ENCODE results near the gene ISCU.
"Not testable (repeated sequence)": the region's sequence is repeated elsewhere in the genome, so short reads cannot be mapped to it uniquely, and the experiment has no call there.

The ISCU gene

DNA sequence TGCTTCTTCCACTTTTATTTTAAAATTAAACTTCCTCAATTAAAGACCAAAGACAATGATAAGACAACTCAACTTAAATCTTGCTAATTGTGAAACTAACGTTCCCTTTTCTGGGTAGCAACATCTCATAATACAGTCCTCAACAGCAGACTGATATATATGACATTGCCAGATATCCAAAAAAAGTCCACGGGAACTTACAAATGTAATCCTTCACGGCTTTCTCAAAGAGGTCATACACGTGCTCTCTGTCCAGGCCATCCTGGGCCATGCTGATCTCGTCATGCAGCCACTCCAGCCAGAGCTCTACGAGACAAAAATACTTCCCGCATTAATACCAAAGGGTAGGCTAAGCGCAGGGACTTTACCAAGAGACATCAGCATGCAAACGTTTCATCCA is 14.7 kb upstream of the ISCU start:
- no peak for DNase-seq

DNA sequence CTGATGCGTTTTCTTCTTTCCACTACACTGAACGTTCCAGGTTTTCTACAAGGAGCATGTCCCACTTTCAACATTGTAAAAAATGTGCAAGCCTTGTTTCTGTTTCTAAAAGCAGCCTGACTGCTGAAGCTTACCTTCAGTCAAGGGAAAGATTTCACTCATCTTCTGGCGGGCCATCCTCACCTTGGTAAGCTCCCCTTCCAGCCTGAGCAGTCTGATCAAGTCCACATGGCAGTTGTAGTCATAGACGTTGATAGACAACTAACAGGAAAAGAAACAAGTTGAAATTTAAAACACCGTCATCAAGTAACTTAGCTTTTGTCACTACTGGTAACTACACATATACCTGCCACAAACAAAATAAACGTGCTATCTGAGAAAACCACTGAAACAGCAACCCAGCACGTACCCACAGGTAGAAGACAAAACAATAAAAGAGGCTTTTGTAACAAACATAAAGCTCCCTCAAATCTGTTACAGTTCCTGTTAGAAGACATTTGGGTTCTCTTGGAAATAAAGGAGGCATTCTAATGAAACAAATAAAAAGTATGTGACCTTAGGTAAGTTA is 13.4 kb upstream of the ISCU start:
- no peak for DNase-seq

- no peak for DNase-seq
These were observed 10.9 kb upstream of the ISCU start for GRCh38 chr12:108551535-108551934.

DNA sequence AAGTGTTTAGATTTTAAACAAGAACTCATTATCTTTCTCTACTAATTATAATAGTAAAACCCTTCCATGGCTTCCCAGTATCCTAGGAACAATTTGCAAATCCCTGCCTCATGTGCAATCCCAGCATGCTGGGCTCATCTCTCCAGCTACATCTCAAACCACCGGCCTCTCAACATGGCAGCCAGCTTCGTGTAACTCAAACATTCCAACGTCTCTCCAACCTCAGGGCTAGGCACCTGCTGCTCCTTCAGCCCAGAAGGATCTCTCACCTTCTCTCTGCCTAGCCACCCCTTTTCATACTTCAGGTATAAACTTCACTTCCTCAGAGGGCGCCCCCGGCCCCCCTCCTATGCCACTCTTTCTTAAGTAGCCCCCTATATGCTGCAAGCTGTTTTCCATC is 8.6 kb upstream of the ISCU start:
- no peak for DNase-seq

DNA sequence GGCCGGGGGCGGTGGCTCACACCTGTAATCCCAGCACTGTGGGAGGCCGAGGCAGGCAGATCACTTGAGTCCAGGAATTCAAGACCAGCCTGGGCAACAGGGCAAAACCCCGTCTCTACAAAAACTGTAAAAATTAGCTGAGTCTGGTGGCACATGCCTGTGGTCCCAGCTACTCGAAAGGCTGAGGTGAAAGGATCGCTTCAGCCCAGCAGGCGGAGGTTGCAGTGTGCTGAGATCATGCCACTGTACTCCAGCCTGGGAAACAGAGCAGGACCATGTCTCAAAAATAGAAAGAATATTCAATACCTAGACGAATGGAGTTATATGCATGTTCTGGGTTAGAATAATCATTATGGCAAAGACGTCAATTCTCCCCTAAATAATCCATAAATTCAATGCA is 7.0 kb upstream of the ISCU start:
- not testable (repeated sequence) for DNase-seq

DNA sequence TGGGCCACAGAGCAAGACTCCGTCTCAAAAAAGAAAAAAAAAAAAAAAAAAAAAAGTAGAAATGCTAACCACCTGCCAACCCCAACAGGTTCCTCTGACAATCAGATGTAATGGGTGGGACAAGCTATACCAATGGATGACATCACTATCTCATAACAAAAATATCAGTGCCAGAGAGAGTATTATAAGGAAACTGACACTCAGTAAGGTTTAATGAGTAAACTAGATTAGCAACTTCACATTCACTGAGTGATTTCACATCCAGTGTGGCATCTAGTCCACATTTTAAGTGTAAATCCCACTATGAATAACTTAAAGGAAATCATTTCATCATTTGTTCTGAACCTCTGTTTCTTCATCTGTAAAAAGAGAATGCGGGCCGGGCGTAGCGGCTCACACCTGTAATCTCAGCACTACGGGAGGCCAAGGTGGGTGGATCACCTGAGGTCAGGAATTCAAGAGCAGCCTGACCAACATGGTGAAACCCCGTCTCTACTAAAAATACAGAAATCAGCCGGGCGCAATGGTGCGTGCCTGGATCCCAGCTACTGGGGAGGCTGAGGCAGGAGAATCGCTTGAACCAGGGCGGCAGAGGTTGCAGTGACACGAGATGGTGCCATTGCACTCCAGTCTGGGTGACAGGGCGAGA is 3.3 kb upstream of the ISCU start:
- DNase-seq = no peak

DNA sequence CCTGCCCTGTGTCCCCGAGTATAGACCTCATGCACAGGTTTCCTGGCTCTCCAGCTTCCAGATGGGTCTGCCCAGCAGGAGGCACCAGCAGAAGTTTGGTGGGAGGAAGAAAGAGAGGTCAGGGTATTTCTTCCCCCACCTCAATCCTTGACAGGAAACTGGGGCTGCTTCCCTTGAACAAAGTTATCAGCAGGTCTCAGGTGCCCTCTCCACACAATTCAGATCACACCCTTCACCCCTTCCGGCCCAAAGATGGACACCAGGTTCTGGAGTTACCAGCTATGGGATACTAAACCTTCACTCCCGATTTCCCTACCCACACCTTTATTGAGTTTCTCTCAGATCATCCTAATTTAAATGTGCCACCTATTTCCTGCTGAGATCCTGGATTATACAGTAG is 2.6 kb upstream of the ISCU start:
- DNase-seq = no peak

- DNase-seq = no peak
These were observed 2.1 kb upstream of the ISCU start for GRCh38 chr12:108560321-108560721.

DNA sequence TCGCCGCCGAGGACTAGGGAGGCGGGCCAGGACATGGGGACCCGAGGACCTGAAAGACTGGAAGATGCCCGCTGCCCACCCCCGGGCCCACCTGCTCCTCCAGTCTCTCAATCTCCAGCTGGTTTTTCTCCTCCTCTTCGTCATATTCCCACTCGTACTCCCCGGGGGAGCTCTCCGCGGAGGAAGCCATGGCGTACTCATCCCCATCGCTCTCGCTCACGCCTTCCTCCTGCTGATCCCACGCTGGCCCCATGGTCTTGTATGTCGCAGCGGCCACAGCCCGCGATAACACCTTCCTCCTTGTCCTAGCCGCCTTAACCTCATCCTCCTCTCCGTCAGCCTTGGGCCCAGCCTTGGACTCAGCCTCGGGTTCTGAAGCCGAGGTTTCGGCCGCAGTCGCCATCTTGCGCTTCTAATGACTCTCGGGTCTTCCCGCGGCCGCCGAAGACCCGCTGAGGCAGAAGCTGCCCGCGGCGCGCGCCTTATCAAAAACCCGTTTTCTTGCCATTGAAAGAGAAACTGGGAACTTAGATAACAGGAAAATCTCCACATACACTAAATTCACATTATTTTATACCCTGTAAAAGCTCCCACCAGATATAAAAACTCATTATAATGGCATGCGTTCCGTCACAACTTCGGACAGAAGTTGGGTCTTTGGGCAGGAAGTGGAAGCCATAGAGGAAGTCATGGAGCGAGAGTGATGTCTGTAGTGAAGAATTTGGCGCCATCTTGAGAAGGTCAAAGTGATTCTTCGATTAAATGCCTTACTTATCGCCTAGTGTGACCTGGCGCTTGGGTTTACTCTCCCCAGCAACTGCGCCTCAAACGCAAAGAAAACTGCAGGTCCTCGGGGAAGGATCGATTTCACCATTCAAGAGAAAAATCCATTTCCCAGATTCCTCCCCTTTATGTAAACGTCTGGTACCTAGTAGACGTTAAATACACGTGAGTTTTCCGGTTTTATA is 1.4 kb upstream of the ISCU start, which contains the start of gene SART3:
Gene SART3 (minus strand): TSS at position 422 of the 968 bp plus-strand sequence. CDS start 19 bp downstream, at position 403.
- peak; percentile 91 for DNase-seq

DNA sequence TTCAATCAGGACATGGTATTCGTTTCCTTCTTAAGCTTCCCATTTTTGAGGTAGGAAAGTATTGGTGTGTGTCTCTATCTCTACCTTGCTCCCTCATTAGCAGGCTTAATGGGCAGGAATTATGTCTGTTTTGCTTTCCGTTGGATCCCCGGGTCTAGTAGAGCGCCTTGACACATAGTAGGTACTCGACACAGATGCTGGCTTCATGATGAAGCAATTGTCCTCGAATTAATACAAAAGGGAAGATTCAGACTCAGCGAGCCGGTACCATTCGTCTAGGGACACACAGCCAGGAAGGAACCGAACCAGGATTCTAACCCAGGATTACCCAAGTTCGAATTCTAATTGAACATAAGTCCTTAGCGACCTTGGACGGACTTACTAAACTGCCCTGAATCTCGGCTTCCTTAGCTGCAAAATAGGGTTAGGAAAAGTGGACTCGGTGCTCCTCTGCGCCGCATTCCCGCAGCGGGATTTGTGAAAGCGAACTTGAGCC is 496 bp upstream of the ISCU start:
- DNase-seq = no peak

- DNase-seq = peak; percentile 91
These were observed 874 bp downstream of the ISCU start for GRCh38 chr12:108563136-108563803.

DNA sequence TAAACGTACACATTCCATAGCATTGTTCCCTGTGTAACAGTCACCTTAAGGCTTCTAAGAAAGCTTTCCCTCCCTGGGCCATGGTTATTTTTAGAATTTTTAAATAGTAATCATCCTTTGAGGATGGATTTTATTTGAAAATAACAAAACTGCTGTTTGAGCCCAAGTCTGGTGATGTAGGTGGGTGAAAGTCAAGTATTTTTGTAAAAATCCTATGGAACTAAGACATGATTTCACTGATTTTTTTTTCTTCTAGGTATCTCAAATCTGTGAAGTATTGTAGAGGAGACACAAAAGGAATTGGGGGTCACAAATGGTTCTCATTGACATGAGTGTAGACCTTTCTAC is 1.4 kb downstream of the ISCU start:
- DNase-seq = no peak

DNA sequence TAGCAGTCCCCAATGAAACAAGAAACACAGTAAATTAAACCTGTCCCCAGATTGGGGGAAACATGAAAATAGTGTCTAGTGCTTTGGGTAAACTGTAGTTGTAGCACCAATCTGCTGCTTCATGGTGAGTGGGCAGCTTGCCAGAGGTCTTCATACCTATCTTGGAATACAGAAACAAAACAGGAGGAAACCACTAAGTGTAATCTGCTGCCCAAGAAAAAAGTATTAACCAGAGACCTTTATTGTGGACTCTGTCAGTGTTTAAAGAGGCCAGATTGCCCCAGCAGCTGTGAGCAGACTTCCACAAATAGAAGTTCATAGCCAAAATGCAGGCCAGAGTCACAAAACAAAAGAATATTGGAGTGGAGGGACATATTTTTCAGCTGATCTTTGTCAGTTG is 2.3 kb downstream of the ISCU start:
- no peak for DNase-seq

- no peak for DNase-seq
These were observed 2.8 kb downstream of the ISCU start for GRCh38 chr12:108565146-108565545.

DNA sequence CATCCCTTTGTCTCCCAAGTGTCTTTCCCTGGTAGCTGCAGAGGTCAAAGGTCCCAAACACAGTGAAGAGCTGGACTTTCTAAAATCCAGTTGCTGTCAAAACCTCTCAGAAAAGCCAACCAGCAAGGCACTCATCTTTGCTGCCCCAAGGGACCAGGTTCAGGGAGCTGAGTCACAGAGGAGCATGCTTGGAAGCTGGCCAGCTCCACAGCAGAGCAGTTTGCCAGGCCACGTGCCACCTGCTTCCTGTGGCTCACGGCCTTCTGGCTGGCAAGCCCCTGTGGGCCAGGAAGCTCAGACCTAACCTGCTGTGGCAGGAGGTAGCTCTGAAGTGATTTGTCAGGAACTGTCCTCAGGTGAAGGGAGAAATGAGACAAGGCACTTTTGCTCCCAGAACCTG is 3.6 kb downstream of the ISCU start:
- DNase-seq = no peak

- DNase-seq = no peak
These were observed 4.1 kb downstream of the ISCU start for GRCh38 chr12:108566452-108566851.

DNA sequence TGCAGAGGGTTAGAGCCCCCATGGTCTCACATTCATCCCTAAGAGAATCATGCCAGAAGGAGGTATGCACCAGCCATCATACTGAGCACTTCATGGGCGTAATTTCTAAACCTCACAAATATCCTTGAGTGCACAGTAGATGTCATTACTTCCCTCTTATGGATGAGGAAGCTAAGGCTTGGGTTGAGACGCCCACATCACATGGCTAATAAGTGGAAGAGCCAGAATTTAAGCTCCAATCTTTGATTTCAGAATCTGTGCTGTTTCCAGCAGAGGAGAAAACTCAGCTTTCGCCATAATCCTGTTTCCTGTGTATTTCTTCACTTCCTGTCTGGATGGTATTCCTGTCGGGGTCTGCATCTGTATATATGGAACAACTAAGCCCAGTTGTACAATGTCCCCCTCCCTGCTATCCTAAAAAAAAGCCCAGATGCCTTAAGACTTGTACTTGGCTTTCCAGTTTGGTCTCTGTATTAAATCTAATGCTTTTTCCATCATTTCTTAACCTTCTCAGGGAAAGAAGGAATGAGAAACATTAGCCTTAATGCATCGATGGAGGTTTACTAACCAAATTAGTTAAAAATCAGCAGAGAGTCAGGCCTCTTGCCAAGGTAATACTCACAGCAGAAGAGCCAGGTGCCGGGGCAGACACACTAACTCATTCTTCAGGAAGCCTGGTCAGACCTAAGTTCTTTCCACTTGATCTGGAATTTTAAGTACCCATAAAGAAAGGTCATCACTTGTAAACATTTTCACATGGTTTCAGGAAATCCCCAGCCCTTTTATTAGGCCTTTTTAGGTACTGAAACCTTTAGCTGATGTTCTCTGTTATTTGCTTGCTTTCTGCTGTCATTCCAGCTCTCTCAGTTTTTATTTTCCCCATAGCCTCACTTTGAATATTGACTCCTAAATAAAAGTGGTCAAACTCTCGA is 5.3 kb downstream of the ISCU start:
- DNase-seq = no peak

DNA sequence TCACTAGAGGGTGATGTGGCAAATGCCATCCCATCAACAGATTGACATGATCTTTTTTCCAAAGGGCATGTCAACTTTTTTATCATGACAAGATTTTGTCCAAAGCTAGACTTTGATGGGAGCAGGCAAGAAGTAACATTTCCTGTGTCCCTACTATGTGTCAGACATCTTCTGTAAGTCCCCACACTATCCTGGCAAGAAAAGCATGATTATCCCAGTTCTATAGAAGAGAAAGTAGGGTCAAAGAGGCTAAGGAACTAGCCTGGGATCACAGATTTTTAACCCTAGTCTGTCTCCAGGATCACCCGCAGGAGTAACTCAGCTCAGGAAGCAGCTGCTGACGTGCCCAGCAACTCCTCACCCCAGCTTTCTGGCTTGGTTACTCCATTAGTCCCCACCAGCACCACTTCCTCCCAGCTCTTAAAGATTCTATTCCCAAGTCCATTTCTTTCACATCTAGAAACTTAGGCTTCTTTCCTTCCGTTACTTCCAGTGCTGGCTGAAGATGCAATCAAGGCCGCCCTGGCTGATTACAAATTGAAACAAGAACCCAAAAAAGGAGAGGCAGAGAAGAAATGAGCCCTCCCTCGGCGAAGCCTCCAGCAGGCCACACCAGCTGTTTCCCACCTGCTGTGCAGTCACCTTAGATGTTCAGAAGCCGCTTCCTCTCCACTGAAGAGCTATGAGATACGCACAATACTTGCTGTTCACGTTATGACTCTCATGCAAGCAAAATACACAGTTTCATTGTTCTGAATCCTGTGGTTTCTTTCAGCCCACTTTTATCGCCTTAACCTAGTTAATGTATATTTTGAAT is 6.2 kb downstream of the ISCU start:
- no peak for DNase-seq

- DNase-seq = no peak
These were observed 8.6 kb downstream of the ISCU start for GRCh38 chr12:108570743-108571608.

DNA sequence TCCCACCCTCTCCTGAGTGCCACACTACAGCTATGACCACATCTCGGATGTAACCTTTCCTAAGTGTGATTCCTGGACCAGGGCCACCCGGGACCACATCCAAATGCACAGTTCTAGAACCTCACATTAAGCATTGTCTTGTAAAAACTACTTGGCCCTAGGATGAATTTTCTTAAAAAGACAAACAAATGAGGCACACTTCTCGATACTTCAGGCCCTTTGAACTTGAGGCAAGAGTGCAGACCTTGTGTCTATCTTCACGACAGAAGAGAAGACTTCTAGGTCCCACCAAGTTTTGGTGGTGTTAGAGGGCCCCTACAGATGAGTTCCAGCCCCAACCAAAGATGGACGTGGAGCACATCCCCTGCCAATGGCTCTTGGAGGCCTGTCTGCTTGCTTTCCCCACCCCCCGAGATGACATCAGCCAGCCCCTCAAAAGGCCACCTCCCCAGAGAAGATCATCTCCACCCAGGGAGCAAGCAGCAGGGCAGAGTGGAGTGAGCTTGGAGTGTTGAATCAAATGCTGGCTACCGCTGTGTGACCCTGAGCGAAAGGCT is 9.3 kb downstream of the ISCU start:
- no peak for DNase-seq
